SK-N-DZ (cell line): Measurements from ENCODE around the gene UBA3. TPM values are rescaled to one million over a fixed set of nuclear protein-coding genes. Genes with fewer than 3 reads are reported as not detected.

Experiments used
- DNase-seq: peaks from one replicate; pipeline ENCODE4 v3.0.0-alpha.2; 2015; ENCODE audit warnings: low spot score
- polyA plus RNA-seq, 2 experiments: library from polyadenylated mRNA; depleted of rRNA; stranded (reverse); fragments of >200 nt; gene quantifications; 2 replicates each; pipeline ENCODE4 v1.2.3, GENCODE V29; 2014

UBA3 gene
- 56.6 and 59.8 TPM in 2 replicates for polyA plus RNA-seq (2014; cell fraction: cytosol; rRNA removed)
- polyA plus RNA-seq (2014; cell fraction: nucleus; rRNA removed) = 125 and 150 TPM in 2 replicates

- peak; percentile 82 for DNase-seq
These were observed at the start of gene UBA3 for GRCh38 chr3:69080233-69080920. TSS of gene UBA3 (minus strand) at chr3:69080365. CDS start at chr3:69080353, 12 bp downstream.

- DNase-seq = no peak
These were observed 49.4 kb upstream of the UBA3 start for GRCh38 chr3:69129531-69129930.

- DNase-seq = no peak
These were observed 48.3 kb upstream of the UBA3 start for GRCh38 chr3:69128509-69128908.

- DNase-seq = no peak
These were observed 46.8 kb upstream of the UBA3 start for GRCh38 chr3:69126999-69127398.

- no peak for DNase-seq
These were observed 46.1 kb upstream of the UBA3 start for GRCh38 chr3:69126216-69126615.

GRCh38 chr3:69122403-69122802, 42.2 kb upstream of the UBA3 start, which contains the start of gene LMOD3:
TSS of gene LMOD3 (minus strand) at chr3:69122595. CDS start at chr3:69122386, 209 bp downstream.
- DNase-seq = no peak

GRCh38 chr3:69121950-69122349, 41.8 kb upstream of the UBA3 start:
- no peak for DNase-seq

GRCh38 chr3:69121513-69121912, 41.3 kb upstream of the UBA3 start:
- no peak for DNase-seq

GRCh38 chr3:69120879-69121464, 40.8 kb upstream of the UBA3 start:
- peak; percentile 79 for DNase-seq

GRCh38 chr3:69119681-69120080, 39.5 kb upstream of the UBA3 start:
- no peak for DNase-seq

- no peak for DNase-seq
These were observed 39.0 kb upstream of the UBA3 start for GRCh38 chr3:69119138-69119537.

- DNase-seq = no peak
These were observed 38.4 kb upstream of the UBA3 start for GRCh38 chr3:69118555-69118954.

GRCh38 chr3:69116897-69117296, 36.7 kb upstream of the UBA3 start:
- no peak for DNase-seq

GRCh38 chr3:69116162-69116561, 36.0 kb upstream of the UBA3 start:
- no peak for DNase-seq

GRCh38 chr3:69115731-69116130, 35.6 kb upstream of the UBA3 start:
- DNase-seq = no peak

- no peak for DNase-seq
These were observed 33.4 kb upstream of the UBA3 start for GRCh38 chr3:69113536-69113935.

- DNase-seq = no peak
These were observed 30.9 kb upstream of the UBA3 start for GRCh38 chr3:69110941-69111546.

GRCh38 chr3:69108811-69109210, 28.6 kb upstream of the UBA3 start:
- no peak for DNase-seq

GRCh38 chr3:69107841-69108240, 27.7 kb upstream of the UBA3 start:
- DNase-seq = no peak

GRCh38 chr3:69105320-69105719, 25.2 kb upstream of the UBA3 start:
- no peak for DNase-seq

GRCh38 chr3:69104586-69104985, 24.4 kb upstream of the UBA3 start:
- DNase-seq = no peak

GRCh38 chr3:69103123-69103522, 23.0 kb upstream of the UBA3 start:
- no peak for DNase-seq

- no peak for DNase-seq
These were observed 22.2 kb upstream of the UBA3 start for GRCh38 chr3:69102384-69102783.
